B cell (primary cell): Measurements from ENCODE around the gene COG5. TPM values are rescaled to one million over a fixed set of nuclear protein-coding genes. Genes with fewer than 3 reads are reported as not detected.

Experiments used
- ATAC-seq: fragments of 200-7000 bp; cut with Tn5 transposase; one replicate; pipeline ENCODE4 v1.10.0; 2021; ENCODE audit warnings: low read depth, mild to moderate bottlenecking, moderate number of reproducible peaks, moderate library complexity
- CTCF ChIA-PET: fragments of 350-600 bp; sonication (Branson Sonifier 250); formaldehyde crosslinking; loops from one replicate; lab custom pipeline; 2021; ENCODE audit warnings: antibody characterized with exemption, inconsistent platforms; lab: Charles Lee
- POLR2A ChIA-PET: fragments of 350-600 bp; sonication (Branson Sonifier 250); formaldehyde crosslinking; loops from one replicate; lab custom pipeline; 2021; ENCODE audit warnings: antibody characterized with exemption; lab: Charles Lee
- DNase-seq: peaks from one replicate; pipeline ENCODE4 v3.0.0; 2013
- H2AFZ ChIP-seq: 2 replicates; pipeline ENCODE4 v1.6.1; 2012; ENCODE audit warnings: mild to moderate bottlenecking, low read depth, low read length; ENCODE audit not compliant: insufficient read depth, poor library complexity, severe bottlenecking
- H3K27ac ChIP-seq, 2 donors: 1 replicate in 1 of 2; 2 replicates in 1 of 2; pipeline ENCODE4 v1.5.1; 2012 to 2013; ENCODE audit warnings: low read length in 2 of 2, mild to moderate bottlenecking in 2 of 2, moderate library complexity in 1 of 2
- H3K27me3 ChIP-seq, 4 experiments: fragments of 200-600 bp in 1 of 4; sonication (generic) in 1 of 4; replicated peaks in 1 of 4; 1 replicate in 2 of 4; 2 replicates in 2 of 4; pipeline versions ENCODE4 v1.6.1 to v1.7.0; 2013 to 2016; ENCODE audit warnings: low read length in 3 of 4, mild to moderate bottlenecking in 2 of 4, mixed read lengths in 1 of 4, moderate library complexity in 1 of 4; ENCODE audit not compliant: insufficient read depth in 4 of 4, control insufficient read depth in 3 of 4; ENCODE audit errors: control extremely low read depth in 1 of 4
- H3K36me3 ChIP-seq, 2 experiments: replicated peaks in 1 of 2; 1 replicate in 1 of 2; 2 replicates in 1 of 2; pipeline versions ENCODE4 v1.6.1 to v1.7.1; 2013; ENCODE audit warnings: low read length in 1 of 2; ENCODE audit not compliant: insufficient read depth in 2 of 2, control insufficient read depth in 1 of 2; ENCODE audit errors: control extremely low read depth in 1 of 2, extremely low read depth in 1 of 2
- H3K4me1 ChIP-seq, 2 donors: fragments of 200-600 bp in 1 of 2; sonication (generic) in 1 of 2; 1 replicate in 1 of 2; 2 replicates in 1 of 2; pipeline versions ENCODE4 v1.5.1 to v1.6.1; 2013 to 2017; ENCODE audit warnings: low read length in 2 of 2; ENCODE audit not compliant: control insufficient read depth in 2 of 2, insufficient read depth in 2 of 2
- H3K4me2 ChIP-seq: replicated peaks from 2 replicates; pipeline ENCODE3; 2012; ENCODE audit warnings: mild to moderate bottlenecking, low read depth, low read length; ENCODE audit not compliant: poor library complexity, severe bottlenecking
- H3K4me3 ChIP-seq, 5 experiments: fragments of 200-600 bp in 1 of 5; sonication (generic) in 1 of 5; 1 replicate in 3 of 5; 2 replicates in 2 of 5; pipeline versions ENCODE4 v1.5.1 to v1.7.0; 2011 to 2016; ENCODE audit warnings: low read length in 4 of 5, mild to moderate bottlenecking in 4 of 5, low read depth in 2 of 5, control low read depth in 1 of 5, moderate library complexity in 1 of 5; ENCODE audit not compliant: insufficient read depth in 1 of 5; ENCODE audit errors: control extremely low read depth in 1 of 5, extremely low read depth in 1 of 5
- H3K79me2 ChIP-seq: fragments of 200-600 bp; sonication (generic); one replicate; pipeline ENCODE4 v1.6.0; 2016; ENCODE audit warnings: low read length; ENCODE audit not compliant: control insufficient read depth, insufficient read depth
- H3K9ac ChIP-seq: fragments of 200-600 bp; sonication (generic); 2 replicates; pipeline ENCODE4 v1.6.1; 2017; ENCODE audit warnings: mild to moderate bottlenecking, low read length, moderate library complexity
- H3K9me3 ChIP-seq, 3 donors: one replicate each; pipeline versions ENCODE4 v1.6.1 to v1.7.1; 2013; ENCODE audit warnings: low read length in 2 of 3; ENCODE audit not compliant: control insufficient read depth in 2 of 3, insufficient read depth in 1 of 3; ENCODE audit errors: control extremely low read depth in 1 of 3
- H4K20me1 ChIP-seq: 2 replicates; pipeline ENCODE4 v1.6.0; 2012; ENCODE audit warnings: mild to moderate bottlenecking, low read length; ENCODE audit not compliant: insufficient read depth, control insufficient read depth, poor library complexity, severe bottlenecking
- H3K27ac Mint-ChIP-seq: one replicate; pipeline ENCODE4 v1.8.0; 2021; ENCODE audit warnings: mixed read lengths
- H3K27me3 Mint-ChIP-seq: one replicate; pipeline ENCODE4 v1.8.0; 2021; ENCODE audit warnings: mixed read lengths
- H3K4me1 Mint-ChIP-seq: one replicate; pipeline ENCODE4 v1.8.0; 2021; ENCODE audit warnings: mixed read lengths
- H3K4me3 Mint-ChIP-seq: one replicate; pipeline ENCODE4 v1.8.0; 2021; ENCODE audit warnings: mixed read lengths
- H3K9me3 Mint-ChIP-seq: one replicate; pipeline ENCODE4 v1.8.0; 2022; ENCODE audit warnings: mixed read lengths; ENCODE audit not compliant: insufficient read depth
- EZH2 ChIP-seq: IDR thresholded peaks from 2 replicates; pipeline ENCODE4 v1.6.1; 2012; ENCODE audit warnings: borderline replicate concordance, low read depth, mild to moderate bottlenecking, moderate library complexity, low read length; ENCODE audit not compliant: insufficient read depth, poor library complexity, severe bottlenecking
- WGBS: methylation state at CpG from one replicate; pipeline ENCODE4 v1.1.5; 2013; ENCODE audit warnings: missing lambda C conversion rate; ENCODE audit not compliant: insufficient coverage; 5-methylcytosine and 5-hydroxymethylcytosine counted together
- intact Hi-C: fragments of 100-400 bp; cut with micrococcal nuclease; formaldehyde crosslinking; loops from one replicate; pipeline ENCODE4 v1.10.0; 2022
- polyA plus RNA-seq: library from polyadenylated mRNA; depleted of rRNA; stranded (reverse); fragments of >200 nt; gene quantifications from 2 replicates; pipeline ENCODE4 v1.2.3, GENCODE V29; 2012
- total RNA-seq, 2 donors: library from RNA; stranded (reverse); fragments of 120-200 nt in 1 of 2; gene quantifications; 1 replicate in 1 of 2; 2 replicates in 1 of 2; pipeline versions ENCODE4 v1.2.3 to v1.2.4, GENCODE V29; 2013 to 2022
- TF ChIP-seq, protein P1 (sequence below): fragments of 200-600 bp; IDR thresholded peaks from one replicate; pipeline ENCODE4 v1.8.0; 2022; ENCODE audit warnings: antibody characterized with exemption, mild to moderate bottlenecking

COG5 gene
- total and polyA plus RNA-seq, 2 donors (not counting 1 experiment from before 2014, with no cell fraction given): 7.0 to 73.0 TPM

DNA sequence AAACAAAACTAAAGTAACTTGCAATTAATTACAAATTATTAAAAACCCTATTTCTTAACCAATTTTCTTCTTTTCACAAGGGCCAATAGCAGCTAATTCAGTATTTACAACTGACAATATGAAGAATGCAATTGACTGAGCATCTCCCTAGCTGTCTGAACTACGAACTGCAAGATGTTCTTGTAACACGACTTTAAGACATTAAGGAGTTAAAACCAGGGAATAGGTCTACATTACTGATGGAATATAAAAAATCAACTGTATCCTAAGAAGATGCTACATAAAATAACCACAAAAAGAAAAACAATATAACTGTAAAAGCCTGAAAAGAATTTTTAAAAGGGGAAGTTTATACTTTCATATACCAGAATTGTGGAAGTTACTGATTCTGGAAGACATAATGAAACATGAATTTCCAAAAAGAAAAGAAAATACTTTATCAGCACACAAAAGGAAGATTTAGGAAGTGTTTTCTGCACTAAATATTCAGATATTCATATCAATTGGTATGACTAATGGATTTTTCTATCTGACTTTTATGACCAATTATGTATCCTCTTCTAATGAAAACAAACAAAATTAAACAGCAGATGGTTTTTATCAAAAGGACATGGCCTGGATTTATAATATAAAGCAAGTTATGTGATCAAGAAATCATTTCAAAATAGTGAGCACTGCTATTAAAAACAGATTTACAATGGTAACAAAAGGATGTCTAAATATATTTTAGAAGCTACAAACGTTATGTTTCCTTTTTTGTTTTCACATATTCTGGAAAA is 92.2 kb downstream of the COG5 start:
- no CpG with 5 or more reads among the region's 3 CpGs for WGBS
- H3K4me1 ChIP-seq: no peaks in the 10 kb centered on the region
- TF ChIP-seq, protein P1, sequence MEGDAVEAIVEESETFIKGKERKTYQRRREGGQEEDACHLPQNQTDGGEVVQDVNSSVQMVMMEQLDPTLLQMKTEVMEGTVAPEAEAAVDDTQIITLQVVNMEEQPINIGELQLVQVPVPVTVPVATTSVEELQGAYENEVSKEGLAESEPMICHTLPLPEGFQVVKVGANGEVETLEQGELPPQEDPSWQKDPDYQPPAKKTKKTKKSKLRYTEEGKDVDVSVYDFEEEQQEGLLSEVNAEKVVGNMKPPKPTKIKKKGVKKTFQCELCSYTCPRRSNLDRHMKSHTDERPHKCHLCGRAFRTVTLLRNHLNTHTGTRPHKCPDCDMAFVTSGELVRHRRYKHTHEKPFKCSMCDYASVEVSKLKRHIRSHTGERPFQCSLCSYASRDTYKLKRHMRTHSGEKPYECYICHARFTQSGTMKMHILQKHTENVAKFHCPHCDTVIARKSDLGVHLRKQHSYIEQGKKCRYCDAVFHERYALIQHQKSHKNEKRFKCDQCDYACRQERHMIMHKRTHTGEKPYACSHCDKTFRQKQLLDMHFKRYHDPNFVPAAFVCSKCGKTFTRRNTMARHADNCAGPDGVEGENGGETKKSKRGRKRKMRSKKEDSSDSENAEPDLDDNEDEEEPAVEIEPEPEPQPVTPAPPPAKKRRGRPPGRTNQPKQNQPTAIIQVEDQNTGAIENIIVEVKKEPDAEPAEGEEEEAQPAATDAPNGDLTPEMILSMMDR: no peak
- TF ChIP-seq EZH2: no peak
- H3K27ac Mint-ChIP-seq: no peak overlapping the region
- CTCF ChIA-PET: interaction anchor here (2.4 kb wide), 1 partner anchor 8 kb away, joined by 10 read pairs; no protein-coding TSS in a partner anchor
- H4K20me1 ChIP-seq: peaks cover 7% of the 10 kb centered on the region
- H3K4me3 Mint-ChIP-seq: no peak overlapping the region
- H3K36me3 ChIP-seq: no peaks in the 10 kb centered on the region
- H2AFZ ChIP-seq: no peak overlapping the region
- DNase-seq: no peak
- H3K4me2 ChIP-seq: no peak overlapping the region
- H3K27me3 Mint-ChIP-seq: no peaks in the 10 kb centered on the region
- H3K27ac ChIP-seq: no peak overlapping the region
- no peak overlapping the region for H3K4me3 ChIP-seq
- intact Hi-C loops: no loop called here
- POLR2A ChIA-PET: no interaction called here
- ATAC-seq: no peak
- no peaks in the 10 kb centered on the region for H3K27me3 ChIP-seq
- no peaks in the 10 kb centered on the region for H3K9me3 Mint-ChIP-seq
- peaks cover 6% of the 10 kb centered on the region for H3K4me1 Mint-ChIP-seq
- H3K9me3 ChIP-seq: no peaks in the 10 kb centered on the region
- H3K9ac ChIP-seq: no peak overlapping the region
- no peaks in the 10 kb centered on the region for H3K79me2 ChIP-seq

DNA sequence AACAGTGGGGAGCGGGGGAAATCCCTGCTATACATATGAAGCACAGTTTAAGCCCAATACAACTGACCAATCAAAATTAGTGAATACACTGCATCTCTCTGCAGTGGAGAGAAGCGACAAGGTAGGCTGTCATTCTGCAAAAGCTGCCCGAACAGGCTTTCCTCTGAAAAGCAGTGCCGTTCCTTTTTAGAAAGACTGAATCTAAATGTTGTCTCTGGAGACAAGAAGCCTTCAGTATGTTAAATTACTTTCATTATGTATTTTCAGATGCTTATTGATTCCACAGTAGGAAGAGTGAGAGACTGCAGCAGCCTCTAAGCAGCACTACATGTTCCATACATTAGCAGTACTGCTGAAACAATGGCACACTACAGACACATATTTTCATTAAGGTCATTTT is 93.8 kb downstream of the COG5 start, which contains the start of gene GPR22:
GPR22 (plus strand) TSS at position 129 of the 400 bp plus-strand sequence. CDS start 4,004 bp downstream, outside the sequence.
- H3K4me1 Mint-ChIP-seq: peaks cover 6% of the 10 kb centered on the region
- no peaks in the 10 kb centered on the region for H3K4me1 ChIP-seq
- no peak within 1 kb of the TSS for H3K9ac ChIP-seq
- no peaks in the 10 kb centered on the region for H3K27me3 ChIP-seq
- H3K9me3 Mint-ChIP-seq: no peaks in the 10 kb centered on the region
- no peak within 1 kb of the TSS for H3K27ac ChIP-seq
- H3K4me3 Mint-ChIP-seq: no peak within 1 kb of the TSS
- no peak within 1 kb of the TSS for H3K4me2 ChIP-seq
- H3K27ac Mint-ChIP-seq: no peak within 1 kb of the TSS
- peaks cover 7% of the 10 kb centered on the region for H4K20me1 ChIP-seq
- H3K79me2 ChIP-seq: no peaks in the 10 kb centered on the region
- no peak for ATAC-seq
- ChIA-PET CTCF (no interaction called here), POLR2A (no interaction called here)
- 82% methylated on average over 2 of the region's 4 CpGs for WGBS
- no peaks in the 10 kb centered on the region for H3K36me3 ChIP-seq
- DNase-seq: no peak
- H3K4me3 ChIP-seq: no peak within 1 kb of the TSS
- intact Hi-C loops: no loop called here
- no peaks in the 10 kb centered on the region for H3K9me3 ChIP-seq
- no peak for TF ChIP-seq EZH2
- TF ChIP-seq, protein P1: no peak
- no peak within 1 kb of the TSS for H2AFZ ChIP-seq
- no peaks in the 10 kb centered on the region for H3K27me3 Mint-ChIP-seq
